ENCODE measurements around the gene MAP3K15.

DNA sequence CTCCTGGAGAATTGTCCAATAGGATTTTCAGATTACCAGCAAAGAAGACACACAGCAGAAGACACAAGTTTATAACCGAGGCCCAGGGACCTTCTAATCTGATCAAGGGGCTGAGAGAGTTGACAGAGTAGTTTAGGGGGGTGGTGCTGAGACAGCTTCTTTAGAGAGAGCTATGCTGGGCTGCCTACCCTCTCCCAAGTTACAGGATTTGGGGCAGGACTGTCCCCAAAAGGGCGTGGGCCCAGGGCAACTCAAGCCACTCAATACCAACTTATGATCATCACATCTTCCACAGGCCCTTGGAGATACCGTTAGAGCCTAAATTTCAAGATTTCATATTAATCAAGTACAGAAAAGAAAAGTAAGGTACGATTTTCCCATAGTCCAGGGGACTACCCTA is 128.6 kb downstream of the MAP3K15 start:
- TF ChIP-seq, protein P1, sequence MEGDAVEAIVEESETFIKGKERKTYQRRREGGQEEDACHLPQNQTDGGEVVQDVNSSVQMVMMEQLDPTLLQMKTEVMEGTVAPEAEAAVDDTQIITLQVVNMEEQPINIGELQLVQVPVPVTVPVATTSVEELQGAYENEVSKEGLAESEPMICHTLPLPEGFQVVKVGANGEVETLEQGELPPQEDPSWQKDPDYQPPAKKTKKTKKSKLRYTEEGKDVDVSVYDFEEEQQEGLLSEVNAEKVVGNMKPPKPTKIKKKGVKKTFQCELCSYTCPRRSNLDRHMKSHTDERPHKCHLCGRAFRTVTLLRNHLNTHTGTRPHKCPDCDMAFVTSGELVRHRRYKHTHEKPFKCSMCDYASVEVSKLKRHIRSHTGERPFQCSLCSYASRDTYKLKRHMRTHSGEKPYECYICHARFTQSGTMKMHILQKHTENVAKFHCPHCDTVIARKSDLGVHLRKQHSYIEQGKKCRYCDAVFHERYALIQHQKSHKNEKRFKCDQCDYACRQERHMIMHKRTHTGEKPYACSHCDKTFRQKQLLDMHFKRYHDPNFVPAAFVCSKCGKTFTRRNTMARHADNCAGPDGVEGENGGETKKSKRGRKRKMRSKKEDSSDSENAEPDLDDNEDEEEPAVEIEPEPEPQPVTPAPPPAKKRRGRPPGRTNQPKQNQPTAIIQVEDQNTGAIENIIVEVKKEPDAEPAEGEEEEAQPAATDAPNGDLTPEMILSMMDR (IDR thresholded peaks at IDR 0.05 in 8 of 11, conservative IDR thresholded peaks at IDR 0.05 in 3 of 11): no peak
- TF ChIP-seq POLR2AphosphoS5 (IDR thresholded peaks at IDR 0.05): no peak
- TF ChIP-seq POLR2A (IDR thresholded peaks at IDR 0.05): no peak

All from spleen (tissue), 7 donors.